Spleen (tissue), 11 donors: ENCODE measurements around the gene PLA2G4E. TPM values are rescaled to one million over a fixed set of nuclear protein-coding genes. Genes with fewer than 3 reads are reported as not detected.

Experiments used
- DNase-seq: peaks from one replicate; pipeline ENCODE4 v3.0.0-alpha.2; 2020
- H3K27ac ChIP-seq, 8 donors: fragments of 200-600 bp; sonication (generic) in 7 of 8; 1 replicate in 4 of 8; 2 replicates in 4 of 8; pipeline versions ENCODE4 v1.5.0 to v1.8.0; 2016 to 2021; ENCODE audit warnings: inconsistent platforms in 4 of 8, mild to moderate bottlenecking in 4 of 8, moderate library complexity in 1 of 8
- H3K27me3 ChIP-seq, 7 donors: fragments of 200-600 bp; sonication (generic) in 6 of 7; replicated peaks in 1 of 7; 1 replicate in 4 of 7; 2 replicates in 3 of 7; pipeline versions ENCODE4 v1.5.0 to v1.8.0; 2016 to 2021; ENCODE audit warnings: inconsistent platforms in 3 of 7, mild to moderate bottlenecking in 1 of 7
- H3K36me3 ChIP-seq, 6 donors: fragments of 200-600 bp; sonication (generic) in 5 of 6; 1 replicate in 4 of 6; 2 replicates in 2 of 6; pipeline versions ENCODE4 v1.5.0 to v1.8.0; 2016 to 2021; ENCODE audit warnings: inconsistent platforms in 2 of 6
- H3K4me1 ChIP-seq, 6 donors: fragments of 200-600 bp; sonication (generic) in 5 of 6; 1 replicate in 3 of 6; 2 replicates in 3 of 6; pipeline versions ENCODE4 v1.5.0 to v1.8.0; 2016 to 2021; ENCODE audit warnings: inconsistent platforms in 3 of 6
- H3K4me3 ChIP-seq, 8 donors: fragments of 200-600 bp; sonication (generic) in 7 of 8; 1 replicate in 4 of 8; 2 replicates in 4 of 8; pipeline versions ENCODE4 v1.5.0 to v1.8.0; 2016 to 2021; ENCODE audit warnings: inconsistent platforms in 4 of 8, mild to moderate bottlenecking in 4 of 8, moderate library complexity in 2 of 8
- H3K9me3 ChIP-seq, 8 donors: fragments of 200-600 bp; sonication (generic) in 7 of 8; 1 replicate in 4 of 8; 2 replicates in 4 of 8; pipeline versions ENCODE4 v1.5.0 to v1.8.0; 2016 to 2021; ENCODE audit warnings: inconsistent platforms in 4 of 8
- CTCF ChIP-seq, 11 experiments: fragments of 200-600 bp in 7 of 11; fragments of 450-650 bp in 4 of 11; sonication (generic) in 4 of 11; IDR thresholded peaks in 8 of 11; conservative IDR thresholded peaks in 3 of 11; 1 replicate in 7 of 11; 2 replicates in 4 of 11; pipeline versions ENCODE4 v1.4.0 to v1.8.0; 2016 to 2021; ENCODE audit warnings: antibody characterized with exemption in 11 of 11, inconsistent platforms in 4 of 11, mild to moderate bottlenecking in 1 of 11
- POLR2A ChIP-seq, 3 donors: fragments of 450-650 bp; IDR thresholded peaks; one replicate each; pipeline ENCODE4 v1.5.1; 2017; ENCODE audit warnings: antibody characterized with exemption in 3 of 3, mild to moderate bottlenecking in 1 of 3
- POLR2AphosphoS5 ChIP-seq, 3 donors: sonication (generic); formaldehyde crosslinking; IDR thresholded peaks; one replicate each; pipeline ENCODE4 v1.5.1; 2017; ENCODE audit warnings: antibody characterized with exemption in 3 of 3
- WGBS, 5 donors: extraction: QIAGEN DNeasy Blood & Tissue Kit in 3 of 5; methylation state at CpG; one replicate each; pipeline versions ENCODE4 v1.1.5 to v1.1.7; 2013 to 2018; 5-methylcytosine and 5-hydroxymethylcytosine counted together
- intact Hi-C: fragments of 100-400 bp; cut with DNase I; formaldehyde crosslinking; loops from one replicate; pipeline ENCODE4 v1.15.0; 2023; ENCODE audit warnings: low total_unique reads
- polyA plus RNA-seq, 3 donors: library from polyadenylated mRNA; stranded (reverse); fragments of 200-250 nt; gene quantifications; one replicate each; pipeline ENCODE4 v1.2.1, GENCODE V29; 2013
- total RNA-seq, 7 donors: library from RNA; depleted of rRNA in 3 of 7; stranded (reverse); fragments of >200 nt in 3 of 7; fragmentation: NEBNext Ultra II Directional in 4 of 7; extraction: Animal tissue kit (Norgen Biotek cat#: 25700) in 4 of 7; gene quantifications; one replicate each; pipeline versions ENCODE4 v1.1.0 to v1.2.1, GENCODE V29; 2016 to 2021
- donor health status: healthy with polysubstance abuse.
- donor health status: DM: no; HTN: no; CAD: no; lungs with moderate emphysema.
- donor health status: DM: no; HTN: no; CAD: no.
- donor health status: Bipolar disorder and iron deficiency.
- donor health status: healthy.
- donor health status: DM: no; HTN: no; CAD: no.
- donor health status: DM: yes; HTN: yes; CAD: no.

Gene PLA2G4E
- total and polyA plus RNA-seq, 10 donors: not detected

- H3K36me3 ChIP-seq: no peaks in the 10 kb centered on the region
- DNase-seq: peak; percentile 58
- peaks cover 0 to 6% (median 0%) of the 10 kb centered on the region in 7 donors for H3K27me3 ChIP-seq
- no peaks in the 10 kb centered on the region for H3K4me1 ChIP-seq
- WGBS, 5 donors: 74 to 92% (median 83%) methylated on average over 4 to 6 of the region's 6 CpGs
- intact Hi-C loops: no loop called here
- no peak for TF ChIP-seq POLR2AphosphoS5 (IDR thresholded peaks at IDR 0.05)
- peaks cover 0 to 3% (median 0%) of the 10 kb centered on the region in 8 donors for H3K9me3 ChIP-seq
- H3K27ac ChIP-seq: no peak overlapping the region
- no peak overlapping the region for H3K4me3 ChIP-seq
These were observed 3.9 kb downstream of the PLA2G4E start for GRCh38 chr15:42016971-42017370.

GRCh38 chr15:42014406-42014805 lies 6.4 kb downstream of the PLA2G4E start:
- TF ChIP-seq POLR2AphosphoS5 (IDR thresholded peaks at IDR 0.05) (no peak), POLR2A (IDR thresholded peaks at IDR 0.05) (no peak), CTCF (IDR thresholded peaks at IDR 0.05 in 8 of 11, conservative IDR thresholded peaks at IDR 0.05 in 3 of 11) (no peak)
- WGBS, 5 donors: 89 to 99% (median 98%) methylated on average over 3 to 4 of the region's 4 CpGs

GRCh38 chr15:42012928-42013482 lies 7.8 kb downstream of the PLA2G4E start:
- H3K27ac ChIP-seq: no peak overlapping the region
- 90 to 94% (median 91%) methylated on average over 9 to 10 of the region's 10 CpGs for WGBS, 5 donors
- intact Hi-C loops: no loop called here
- H3K4me3 ChIP-seq: no peak overlapping the region
- TF ChIP-seq POLR2AphosphoS5 (IDR thresholded peaks at IDR 0.05) (no peak), CTCF (IDR thresholded peaks at IDR 0.05 in 8 of 11, conservative IDR thresholded peaks at IDR 0.05 in 3 of 11) (no peak), POLR2A (IDR thresholded peaks at IDR 0.05) (no peak)
- no peaks in the 10 kb centered on the region for H3K4me1 ChIP-seq
- H3K27me3 ChIP-seq: no peaks in the 10 kb centered on the region
- no peak for DNase-seq
- no peaks in the 10 kb centered on the region for H3K36me3 ChIP-seq
- no peaks in the 10 kb centered on the region for H3K9me3 ChIP-seq

More at GRCh38 chr15:42014406-42014805, 6.4 kb downstream of the PLA2G4E start:
- no peak overlapping the region for H3K4me3 ChIP-seq
- DNase-seq: peak; percentile 38
- no peaks in the 10 kb centered on the region for H3K9me3 ChIP-seq
- H3K4me1 ChIP-seq: no peaks in the 10 kb centered on the region
- no peaks in the 10 kb centered on the region for H3K27me3 ChIP-seq
- intact Hi-C loops: no loop called here
- H3K36me3 ChIP-seq: no peaks in the 10 kb centered on the region
- no peak overlapping the region for H3K27ac ChIP-seq

GRCh38 chr15:42012241-42012640 lies 8.6 kb downstream of the PLA2G4E start:
- no peak for TF ChIP-seq POLR2AphosphoS5 (IDR thresholded peaks at IDR 0.05)
- no peak for TF ChIP-seq POLR2A (IDR thresholded peaks at IDR 0.05)
- TF ChIP-seq CTCF (IDR thresholded peaks at IDR 0.05 in 8 of 11, conservative IDR thresholded peaks at IDR 0.05 in 3 of 11): no peak
- Histone ChIP-seq H3K27me3 (no peaks in the 10 kb centered on the region), H3K27ac (no peak overlapping the region), H3K9me3 (no peaks in the 10 kb centered on the region), H3K4me1 (no peaks in the 10 kb centered on the region), H3K4me3 (no peak overlapping the region), H3K36me3 (no peaks in the 10 kb centered on the region)
- 58 to 80% (median 70%) methylated on average over 2 of the region's 2 CpGs for WGBS, 5 donors
- no peak for DNase-seq
- intact Hi-C loops: no loop called here
